HEK293T (cell line): ENCODE data around the gene MYO5C.

Source experiments
- CTCF ChIA-PET: fragments of 350-600 bp; formaldehyde crosslinking; extraction: SDS; loops from one replicate; lab custom pipeline; 2021; ENCODE audit warnings: antibody characterized with exemption, inconsistent platforms; lab: Yijun Ruan, JAX
- POLR2A ChIA-PET: fragments of 350-600 bp; formaldehyde crosslinking; extraction: SDS; loops from one replicate; lab custom pipeline; 2020; ENCODE audit warnings: antibody characterized with exemption, inconsistent platforms; lab: Yijun Ruan, JAX
- DNase-seq: peaks from one replicate; pipeline ENCODE4 v3.0.0; 2012; ENCODE audit warnings: mixed read lengths; ENCODE audit errors: extremely low spot score
- ARNT ChIP-seq: fragments of 450-650 bp; IDR thresholded peaks from 2 replicates; pipeline ENCODE4 v1.6.1; 2017; ENCODE audit warnings: mild to moderate bottlenecking
- BHLHE40 ChIP-seq: fragments of 450-650 bp; IDR thresholded peaks from 2 replicates; pipeline ENCODE4 v1.6.1; 2016; ENCODE audit warnings: mild to moderate bottlenecking, moderate library complexity, borderline replicate concordance
- CTBP1 ChIP-seq: fragments of 450-650 bp; IDR thresholded peaks from 2 replicates; pipeline ENCODE4 v1.6.1; 2016; ENCODE audit warnings: borderline replicate concordance
- ELF4 ChIP-seq: fragments of 450-650 bp; IDR thresholded peaks from 2 replicates; pipeline ENCODE4 v1.6.1; 2017; ENCODE audit warnings: antibody characterized with exemption
- FOXA1 ChIP-seq: fragments of 450-650 bp; IDR thresholded peaks from 2 replicates; pipeline ENCODE4 v1.6.1; 2016; ENCODE audit warnings: mild to moderate bottlenecking
- FOXK2 ChIP-seq: fragments of 450-650 bp; IDR thresholded peaks from 2 replicates; pipeline ENCODE4 v1.6.1; 2016; ENCODE audit warnings: mild to moderate bottlenecking
- FOXM1 ChIP-seq: fragments of 450-650 bp; IDR thresholded peaks from 2 replicates; pipeline ENCODE4 v1.6.1; 2017; ENCODE audit warnings: mild to moderate bottlenecking, borderline replicate concordance
- HDGF ChIP-seq: fragments of 450-650 bp; IDR thresholded peaks from 2 replicates; pipeline ENCODE4 v1.6.1; 2017; ENCODE audit warnings: antibody characterized with exemption, borderline replicate concordance
- L3MBTL2 ChIP-seq: fragments of 450-650 bp; conservative IDR thresholded peaks from 2 replicates; pipeline ENCODE4 v1.6.1; 2016; ENCODE audit warnings: mild to moderate bottlenecking
- LEF1 ChIP-seq: fragments of 450-650 bp; IDR thresholded peaks from 2 replicates; pipeline ENCODE4 v1.6.1; 2017; ENCODE audit warnings: mild to moderate bottlenecking, borderline replicate concordance
- NFRKB ChIP-seq: fragments of 450-650 bp; IDR thresholded peaks from 2 replicates; pipeline ENCODE4 v1.6.1; 2016; ENCODE audit warnings: mild to moderate bottlenecking, moderate library complexity
- SP1 ChIP-seq: fragments of 450-650 bp; IDR thresholded peaks from 2 replicates; pipeline ENCODE4 v1.6.1; 2017
- SUZ12 ChIP-seq: fragments of 450-650 bp; IDR thresholded peaks from 2 replicates; pipeline ENCODE4 v1.6.1; 2016; ENCODE audit warnings: mild to moderate bottlenecking
- TARDBP ChIP-seq: fragments of 450-650 bp; IDR thresholded peaks from 2 replicates; pipeline ENCODE4 v1.6.1; 2016
- ZNF384 ChIP-seq: fragments of 450-650 bp; IDR thresholded peaks from 2 replicates; pipeline ENCODE4 v1.6.1; 2016
- TF ChIP-seq, protein P1 (sequence below): fragments of 450-650 bp; IDR thresholded peaks from 2 replicates; pipeline ENCODE4 v1.6.1; 2016

MYO5C gene

DNA sequence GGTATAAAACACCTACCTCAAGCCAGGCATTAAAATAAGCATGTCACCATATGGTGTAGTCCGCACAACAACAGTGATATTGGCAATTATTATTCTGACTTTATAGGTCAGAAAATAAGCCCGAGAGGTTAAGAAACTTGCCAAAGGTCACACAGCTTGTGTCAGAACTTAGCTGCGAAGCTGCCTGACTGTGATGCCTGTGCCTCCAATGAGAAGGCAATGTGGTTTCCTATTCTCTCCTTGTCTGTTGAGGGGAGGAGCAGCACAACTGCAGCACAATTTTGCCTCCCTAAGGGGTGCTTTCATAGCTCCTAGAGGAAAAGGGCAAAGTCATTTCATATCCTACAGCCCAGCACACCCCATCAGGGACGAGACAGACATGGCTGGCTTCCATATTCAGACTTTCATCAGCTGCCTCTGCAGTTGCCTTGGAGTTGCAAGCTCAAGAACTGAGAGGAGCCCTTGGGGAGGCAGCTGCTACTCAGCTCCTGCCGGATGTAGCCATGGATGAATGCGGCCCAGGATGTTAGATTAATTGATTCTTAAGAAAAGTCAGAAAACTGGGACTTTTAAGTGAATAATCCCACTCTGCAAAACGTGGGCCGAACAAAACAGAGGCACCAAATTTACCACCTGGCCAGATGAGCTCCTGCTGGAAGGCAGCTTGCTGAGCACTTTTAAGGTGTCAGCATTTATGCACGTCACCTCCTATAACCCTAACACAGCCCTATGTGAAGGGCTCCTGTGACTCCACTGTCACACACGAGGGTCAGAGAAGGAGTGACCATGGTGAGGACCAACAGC is 38.5 kb downstream of the MYO5C start:
- no peak for DNase-seq
- CTCF ChIA-PET, result interaction anchor here (0.7 to 2.3 kb wide), 2 partner anchors 96 to 478 kb away, joined by 3 to 18 read pairs; no protein-coding TSS in a partner anchor
- TF ChIP-seq ZNF384, result no peak
- TF ChIP-seq TARDBP, result no peak
- no peak for TF ChIP-seq CTBP1
- TF ChIP-seq SP1, result no peak
- TF ChIP-seq FOXA1, result no peak
- POLR2A ChIA-PET, result no interaction called here

DNA sequence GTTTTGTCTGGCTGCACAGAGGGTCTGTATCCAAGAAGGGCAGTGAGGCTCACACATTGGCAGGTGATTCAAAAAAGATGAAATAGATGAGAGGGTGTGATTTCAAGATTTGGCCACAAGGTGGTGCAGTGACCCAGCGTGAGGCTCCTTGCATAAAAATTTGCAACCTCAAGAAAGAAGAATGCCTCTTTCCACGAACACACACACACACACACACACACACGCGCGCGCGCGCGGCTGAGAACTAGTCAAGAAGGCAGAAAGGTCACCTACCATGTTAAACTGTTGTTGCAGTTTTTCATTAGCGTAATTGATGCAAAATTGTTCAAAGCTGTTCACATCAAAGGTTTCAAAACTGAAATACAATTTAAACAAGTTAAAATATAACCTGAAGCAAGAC is 39.2 kb downstream of the MYO5C start:
- no peak for TF ChIP-seq FOXK2
- no peak for TF ChIP-seq ARNT
- no peak for TF ChIP-seq ELF4
- TF ChIP-seq SUZ12, result no peak
- TF ChIP-seq, protein P1, sequence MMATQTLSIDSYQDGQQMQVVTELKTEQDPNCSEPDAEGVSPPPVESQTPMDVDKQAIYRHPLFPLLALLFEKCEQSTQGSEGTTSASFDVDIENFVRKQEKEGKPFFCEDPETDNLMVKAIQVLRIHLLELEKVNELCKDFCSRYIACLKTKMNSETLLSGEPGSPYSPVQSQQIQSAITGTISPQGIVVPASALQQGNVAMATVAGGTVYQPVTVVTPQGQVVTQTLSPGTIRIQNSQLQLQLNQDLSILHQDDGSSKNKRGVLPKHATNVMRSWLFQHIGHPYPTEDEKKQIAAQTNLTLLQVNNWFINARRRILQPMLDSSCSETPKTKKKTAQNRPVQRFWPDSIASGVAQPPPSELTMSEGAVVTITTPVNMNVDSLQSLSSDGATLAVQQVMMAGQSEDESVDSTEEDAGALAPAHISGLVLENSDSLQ, result no peak
- TF ChIP-seq LEF1, result no peak
- TF ChIP-seq TARDBP, result no peak
- TF ChIP-seq FOXA1, result no peak
- no peak for TF ChIP-seq SP1
- no peak for TF ChIP-seq FOXM1
- no peak for TF ChIP-seq NFRKB
- no peak for TF ChIP-seq BHLHE40
- no peak for TF ChIP-seq CTBP1
- ChIA-PET CTCF (interaction anchor here (0.7 to 2.3 kb wide), 3 partner anchors 97 to 479 kb away, joined by 3 to 18 read pairs (median 3); no protein-coding TSS in a partner anchor), POLR2A (no interaction called here)
- peak; percentile 61 for DNase-seq

DNA sequence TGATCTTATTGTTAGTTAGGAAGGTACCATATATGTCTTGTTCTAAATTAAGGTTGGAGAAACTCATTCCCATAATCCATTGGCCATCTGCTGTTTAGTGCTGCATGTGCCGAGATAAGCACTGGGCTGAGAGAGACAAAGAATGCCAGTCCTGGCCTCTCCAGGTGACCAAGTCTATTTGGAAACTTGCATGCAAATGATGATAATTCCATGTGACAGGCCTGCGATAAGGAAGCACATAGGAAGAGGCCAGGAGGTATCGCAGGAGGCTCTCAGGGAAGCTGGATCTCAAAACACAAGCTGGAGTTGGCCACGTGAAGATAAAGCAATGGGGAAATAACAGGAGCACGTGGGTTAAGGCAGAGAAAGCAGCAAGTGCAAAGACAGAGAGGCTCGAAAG is 39.7 kb downstream of the MYO5C start:
- CTCF ChIA-PET, result interaction anchor here (0.7 to 2.3 kb wide), 2 partner anchors 430 to 479 kb away, joined by 3 to 18 read pairs; no protein-coding TSS in a partner anchor
- no peak for DNase-seq
- POLR2A ChIA-PET, result no interaction called here
- TF ChIP-seq LEF1 (no peak), ARNT (no peak), BHLHE40 (no peak), FOXA1 (no peak), SP1 (no peak), NFRKB (no peak), SUZ12 (no peak), ELF4 (no peak), L3MBTL2 (no peak), HDGF (no peak), CTBP1 (no peak)
- TF ChIP-seq, protein P1, result no peak

DNA sequence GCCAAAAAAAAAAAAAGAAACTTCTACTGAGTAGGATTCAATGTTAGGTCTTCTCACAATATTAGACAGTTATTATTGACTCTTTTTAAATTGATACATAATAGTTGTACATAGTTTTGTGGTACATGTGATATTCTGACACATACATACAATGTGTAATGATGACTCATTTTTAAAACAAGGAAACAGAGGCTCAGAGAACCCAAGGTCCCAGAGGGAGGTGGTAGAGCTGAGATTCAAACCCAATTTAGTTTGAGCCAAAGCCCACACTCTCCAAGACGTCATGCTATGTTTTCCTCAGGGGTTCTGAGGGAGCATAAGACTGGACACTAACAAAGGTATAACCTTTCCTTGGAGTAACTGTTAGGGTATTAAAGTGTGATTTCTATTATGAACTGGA is 40.6 kb downstream of the MYO5C start:
- CTCF ChIA-PET, result no interaction called here
- no peak for DNase-seq
- POLR2A ChIA-PET, result no interaction called here
- TF ChIP-seq ELF4 (no peak), FOXM1 (no peak), FOXA1 (no peak), L3MBTL2 (no peak), TARDBP (no peak), ARNT (no peak), ZNF384 (no peak)

DNA sequence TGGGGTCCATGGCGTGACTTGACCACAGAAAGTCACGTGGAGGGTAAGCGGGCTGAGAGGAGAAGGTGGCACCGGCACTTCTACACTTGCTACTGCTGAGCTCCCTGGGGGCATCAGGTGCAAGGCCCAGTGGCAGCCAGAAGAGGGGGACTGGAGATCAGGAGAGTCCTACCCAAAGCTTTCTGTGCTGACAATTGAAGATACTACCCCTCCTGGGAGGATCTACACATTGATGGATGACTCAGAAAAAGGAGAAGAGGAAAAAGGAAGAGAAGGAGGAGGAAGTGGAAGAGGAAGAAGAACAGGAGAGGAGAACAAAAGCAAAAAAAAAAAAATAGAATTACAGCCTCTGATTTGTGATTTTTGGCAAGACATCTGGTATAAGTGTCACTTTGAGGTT is 41.2 kb downstream of the MYO5C start:
- no peak for DNase-seq
- POLR2A ChIA-PET, result no interaction called here
- CTCF ChIA-PET, result no interaction called here
- no peak for TF ChIP-seq ZNF384
- TF ChIP-seq FOXM1, result no peak
- no peak for TF ChIP-seq ARNT
- TF ChIP-seq SP1, result no peak
- no peak for TF ChIP-seq BHLHE40
- no peak for TF ChIP-seq CTBP1
- no peak for TF ChIP-seq TARDBP
- TF ChIP-seq FOXA1, result no peak
- no peak for TF ChIP-seq NFRKB
- TF ChIP-seq, protein P1, result no peak
- no peak for TF ChIP-seq LEF1
- TF ChIP-seq ELF4, result no peak
- TF ChIP-seq FOXK2, result no peak
- no peak for TF ChIP-seq SUZ12

DNA sequence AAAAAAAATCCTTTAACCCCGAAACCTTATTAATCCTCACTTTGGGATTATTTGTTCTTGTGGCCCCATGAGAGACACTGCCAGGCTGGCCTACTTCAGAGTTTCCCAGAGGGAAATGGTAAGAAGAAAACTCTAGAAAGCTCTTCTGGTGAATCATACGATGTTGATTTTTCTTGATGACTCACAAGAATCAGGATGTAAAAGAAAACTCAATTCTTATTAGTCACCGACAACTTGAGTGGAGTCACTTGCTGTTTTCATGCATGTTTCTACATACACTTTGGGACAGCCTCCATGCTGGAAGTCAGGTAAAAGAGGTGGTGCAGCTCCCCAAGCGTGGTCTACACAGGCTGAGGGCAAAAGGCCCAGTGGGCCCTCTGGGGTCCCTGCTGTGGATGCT is 42.8 kb downstream of the MYO5C start:
- ChIA-PET CTCF (interaction anchor here (0.7 kb wide), 1 partner anchor 335 kb away, joined by 8 read pairs; no protein-coding TSS in a partner anchor), POLR2A (no interaction called here)
- DNase-seq, result no peak
- TF ChIP-seq L3MBTL2, result no peak
- no peak for TF ChIP-seq ARNT
- TF ChIP-seq ELF4, result no peak
- TF ChIP-seq, protein P1, result no peak
- TF ChIP-seq TARDBP, result no peak
